Cerebellar cortex (tissue), 1 donor: Measurements from ENCODE around the gene FCN1.

Experiments
- DNase-seq: peaks from one replicate; pipeline ENCODE4 v3.0.0-alpha.2; 2015; ENCODE audit warnings: low spot score

The FCN1 gene

DNA sequence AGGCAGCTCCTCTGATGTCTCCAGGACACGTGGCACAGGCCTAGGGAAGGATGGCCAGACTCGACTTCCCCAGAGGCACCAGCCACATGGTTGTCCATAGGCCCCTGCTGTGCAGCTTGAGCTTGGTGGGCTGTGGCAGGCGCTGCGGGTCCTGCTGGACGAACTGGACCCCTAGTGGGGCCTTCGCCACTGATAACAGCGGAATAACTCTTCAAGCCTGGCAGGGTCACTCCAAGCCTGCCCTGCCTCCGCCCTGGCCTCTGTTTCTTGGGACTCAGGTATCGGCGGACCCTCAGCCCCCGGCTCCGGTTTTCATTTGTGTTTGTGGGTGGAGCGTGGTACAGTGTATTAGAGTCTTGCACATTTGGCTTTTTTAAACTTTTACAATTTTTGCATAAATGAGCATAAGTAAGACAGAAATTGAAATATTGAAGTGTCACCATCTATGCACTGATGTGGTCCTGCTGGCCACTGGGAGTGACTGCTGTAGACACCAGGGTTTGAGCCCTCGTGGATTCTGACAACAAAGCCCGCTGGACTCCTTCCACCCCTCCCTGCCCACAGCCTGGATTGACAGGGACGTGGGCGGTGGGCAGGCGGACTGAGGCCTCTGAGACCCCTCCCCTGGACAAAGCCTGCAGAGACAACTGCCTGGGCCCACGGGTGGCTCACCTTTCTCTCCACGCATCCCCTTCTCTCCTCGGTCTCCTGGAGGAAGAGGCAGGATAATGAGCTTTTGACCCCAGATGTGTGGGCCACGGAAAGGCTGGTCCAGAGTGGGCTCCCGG, 3.8 kb downstream of the FCN1 start:
- DNase-seq = no peak

DNA sequence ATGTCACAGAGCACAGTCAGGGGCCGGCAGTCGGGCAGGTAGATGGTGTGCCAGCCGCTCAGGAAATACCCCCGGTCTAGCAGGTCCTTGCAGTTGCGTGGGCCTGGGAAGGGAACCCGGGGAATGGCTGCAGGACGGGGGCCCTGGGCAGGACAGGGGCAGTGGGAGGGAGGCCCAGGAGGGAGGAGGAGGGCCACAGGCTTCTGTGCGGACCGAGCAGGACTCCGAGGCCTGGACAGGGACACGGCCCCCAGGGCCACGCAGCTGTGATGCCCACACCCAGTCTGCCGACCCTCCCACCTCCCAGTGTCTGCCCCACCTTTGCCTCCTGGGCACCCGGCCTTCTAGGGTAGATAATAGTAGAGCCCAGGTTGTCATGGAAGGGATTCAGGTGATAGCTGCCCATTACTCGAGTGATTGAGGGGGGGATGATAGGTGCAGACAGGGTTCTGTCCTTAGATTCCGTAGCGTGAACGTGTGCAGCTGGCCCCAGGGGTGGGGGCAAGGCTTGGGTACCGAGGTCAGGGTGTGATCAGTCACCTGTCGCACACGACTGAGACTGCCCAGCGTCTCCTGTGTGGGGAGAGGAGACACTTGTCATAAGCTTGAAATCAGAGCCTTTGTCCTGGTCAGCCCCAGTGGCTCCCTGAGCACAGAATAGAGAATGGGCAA, 4.5 kb downstream of the FCN1 start:
- DNase-seq = no peak

DNA sequence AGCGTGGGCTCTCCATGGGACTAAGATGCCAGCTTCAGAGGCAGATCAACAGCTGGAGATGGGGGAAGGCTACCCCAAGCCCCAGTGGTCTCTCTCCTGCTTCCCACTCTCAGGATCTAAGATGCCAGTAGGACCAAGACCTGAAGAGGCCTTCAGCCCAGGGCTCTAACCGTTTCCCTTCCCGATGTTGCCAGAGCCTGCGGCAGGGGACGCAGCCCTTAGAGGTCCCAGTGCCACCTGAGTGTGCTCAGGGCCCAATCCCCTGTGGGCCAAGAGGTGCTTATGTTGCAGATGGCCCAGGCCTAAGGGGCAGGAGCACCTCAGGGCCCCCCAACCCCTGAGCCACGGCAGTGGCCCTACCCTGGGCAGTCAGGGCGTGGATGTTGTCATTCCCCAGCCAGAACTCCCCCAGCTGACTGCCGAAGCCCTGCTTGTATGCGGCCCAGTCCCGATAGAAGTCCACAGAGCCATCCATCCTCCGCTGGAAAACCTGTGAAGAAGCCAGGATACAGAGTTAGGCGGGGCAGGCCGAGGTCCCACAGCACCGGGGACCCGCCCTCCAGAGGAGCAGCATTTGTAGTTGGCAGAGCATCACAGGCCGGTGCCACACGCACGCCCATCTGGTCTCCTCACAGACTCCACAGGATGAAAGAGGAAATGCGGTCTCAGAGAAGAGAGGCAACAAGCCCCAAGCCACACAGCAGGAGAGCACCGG, 5.4 kb downstream of the FCN1 start:
- no peak for DNase-seq

DNA sequence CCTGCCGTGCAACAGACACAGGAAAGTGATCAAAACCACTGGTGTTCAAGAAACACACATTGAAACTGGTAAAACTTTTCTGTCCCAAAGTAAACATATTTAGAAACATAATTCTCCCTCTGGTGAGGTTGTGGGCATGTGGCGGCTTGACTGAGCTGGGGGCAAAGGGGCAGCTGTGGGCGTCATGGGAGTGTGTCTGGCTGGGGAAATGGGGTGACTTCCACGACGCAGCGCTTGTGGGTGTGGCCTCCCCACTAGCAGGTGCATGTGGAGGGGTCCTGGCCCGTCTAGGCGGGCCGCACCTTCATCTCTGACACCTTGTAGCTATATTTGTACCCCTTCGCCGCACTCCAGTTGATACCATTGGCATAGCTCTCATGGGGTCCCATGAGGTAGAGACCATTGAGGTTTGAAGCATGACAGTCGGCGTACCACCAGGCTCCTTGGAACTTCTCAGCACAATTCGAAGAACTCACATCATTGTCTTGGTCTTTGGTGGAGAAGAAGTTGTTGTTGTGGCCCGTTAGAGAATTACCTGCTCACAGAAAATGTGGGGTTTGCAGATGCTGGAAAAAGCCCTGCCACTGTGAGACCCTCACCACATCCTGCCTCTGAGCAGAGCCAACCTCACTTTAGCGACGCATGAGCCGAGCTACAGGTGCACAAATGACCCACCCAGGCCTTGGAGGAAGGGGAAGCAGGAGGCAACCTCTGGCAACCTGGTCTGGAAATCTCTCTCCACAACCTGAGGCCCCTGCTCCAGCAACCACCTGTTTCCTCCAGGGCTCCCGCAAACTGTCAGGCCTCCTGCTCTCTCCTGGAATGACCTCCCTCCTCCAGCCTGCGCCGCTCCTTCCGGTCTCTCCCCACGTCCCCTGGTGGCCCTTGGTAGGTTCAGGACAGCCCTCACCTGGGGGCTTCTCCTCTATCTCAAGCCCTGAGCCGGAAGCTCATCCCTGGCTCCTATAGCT, 7.9 kb downstream of the FCN1 start:
- no peak for DNase-seq

DNA sequence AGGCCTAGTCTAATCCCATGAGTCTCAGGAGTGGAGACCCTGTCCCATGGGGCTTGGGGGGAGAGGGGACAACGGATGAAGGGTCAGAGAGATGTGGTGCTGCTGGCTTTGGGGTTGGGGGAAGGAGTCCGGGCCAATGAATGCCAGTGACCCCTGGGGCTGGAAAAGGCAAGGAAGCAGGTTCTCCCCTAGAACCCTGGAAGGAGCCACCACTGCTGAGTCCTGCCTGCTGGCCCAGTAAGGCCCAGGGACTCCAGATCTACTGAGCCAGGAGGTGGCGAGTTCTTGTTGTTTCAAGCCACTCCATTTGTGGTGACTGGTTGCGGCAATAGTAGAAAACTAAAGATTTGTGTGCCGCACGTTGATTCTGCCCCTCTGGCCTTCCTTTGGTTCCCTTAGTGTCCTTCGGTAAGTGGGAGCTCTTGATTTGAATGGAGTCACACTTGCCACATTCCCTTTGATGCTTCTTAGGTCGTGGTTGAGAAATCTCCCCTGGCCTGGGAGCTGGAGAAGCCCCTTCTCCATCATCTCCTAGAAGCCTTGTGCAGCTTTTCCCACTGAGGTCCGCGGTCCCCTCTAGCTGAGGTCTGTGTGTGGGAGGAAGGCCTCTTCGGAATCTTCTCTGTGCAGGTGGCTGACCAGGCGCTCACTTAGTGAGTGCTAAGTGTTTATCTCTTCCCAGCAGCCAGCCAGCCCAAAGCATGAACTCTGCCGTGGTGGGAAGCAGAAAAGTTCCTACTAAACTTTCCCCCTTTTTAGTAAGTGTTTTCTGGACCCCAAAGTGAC, 9.0 kb downstream of the FCN1 start:
- no peak for DNase-seq

DNA sequence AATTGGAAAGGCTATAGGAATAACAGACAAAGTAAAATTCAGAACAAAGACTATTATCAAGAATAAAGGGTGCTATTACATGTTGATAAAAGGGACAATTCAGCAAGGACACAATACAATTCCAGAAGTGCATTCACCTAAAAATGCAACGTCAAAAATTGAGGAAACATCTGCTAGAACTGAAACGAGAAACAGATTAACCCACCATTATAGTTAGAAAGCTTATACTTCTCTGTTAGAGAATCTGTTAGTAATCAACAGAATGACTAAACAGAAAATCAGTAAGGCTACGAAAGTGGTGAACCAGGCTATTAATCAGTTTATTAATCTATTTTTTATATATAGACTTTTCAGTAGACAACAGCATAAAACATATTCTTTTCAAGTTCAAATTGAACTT, 14.8 kb downstream of the FCN1 start:
- no peak for DNase-seq

DNA sequence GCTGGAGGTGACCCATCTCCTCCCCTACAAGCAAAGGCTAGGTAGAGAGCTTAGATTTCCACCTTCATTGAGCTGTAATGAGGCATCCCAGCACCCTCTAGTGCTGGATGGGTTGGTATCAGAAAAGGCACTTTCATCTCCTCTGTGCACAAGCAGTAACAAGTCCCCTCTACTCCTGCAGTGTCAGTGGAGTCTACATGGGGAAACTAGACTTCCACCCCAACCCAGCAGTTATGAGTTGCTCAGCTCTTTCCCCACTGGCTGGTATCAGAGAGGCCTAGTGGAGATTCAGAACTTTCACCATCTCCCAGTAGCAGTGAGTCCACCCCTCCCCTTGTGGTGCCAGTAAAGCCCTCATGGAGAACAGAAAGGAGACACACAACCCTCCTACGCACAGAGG, 17.9 kb downstream of the FCN1 start:
- DNase-seq = no peak

DNA sequence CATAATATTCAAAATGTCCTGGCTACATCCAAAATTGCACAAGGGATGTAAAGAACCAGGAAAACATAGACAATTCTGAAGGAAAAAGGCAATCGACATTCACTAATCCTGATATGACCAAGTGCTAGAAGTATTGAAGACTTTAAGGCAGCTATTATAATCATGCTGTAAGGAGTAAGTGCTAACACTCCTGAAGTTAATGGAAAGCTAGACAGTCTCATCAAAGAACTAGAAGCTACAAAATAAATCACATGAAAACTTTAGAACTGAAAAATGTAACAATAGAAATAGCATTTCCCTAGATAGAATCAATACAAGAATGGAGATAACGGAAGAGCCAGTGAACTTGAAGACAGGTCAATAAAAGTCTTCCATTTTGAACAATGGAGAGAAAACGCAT, 18.5 kb downstream of the FCN1 start:
- DNase-seq = no peak

DNA sequence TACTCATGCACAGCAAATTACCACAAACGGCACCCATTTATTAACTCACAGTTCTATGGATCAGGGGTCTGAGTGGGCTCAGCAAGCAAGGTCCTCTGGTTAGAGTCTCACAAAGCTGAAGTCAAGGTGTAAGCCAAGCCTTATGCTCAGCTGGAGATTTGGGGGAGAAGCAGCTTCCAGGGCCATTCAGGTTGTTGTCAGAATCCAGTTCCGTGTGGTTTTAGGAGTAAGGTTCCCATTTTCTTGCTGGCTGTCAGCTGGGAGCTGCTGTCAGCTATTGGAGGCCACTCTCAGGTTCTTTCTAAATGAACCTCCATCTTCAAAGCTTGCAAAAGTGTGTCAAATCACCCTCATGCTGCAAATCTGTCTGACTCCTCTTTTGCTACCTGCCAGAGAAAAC, 19.4 kb downstream of the FCN1 start:
- no peak for DNase-seq

DNA sequence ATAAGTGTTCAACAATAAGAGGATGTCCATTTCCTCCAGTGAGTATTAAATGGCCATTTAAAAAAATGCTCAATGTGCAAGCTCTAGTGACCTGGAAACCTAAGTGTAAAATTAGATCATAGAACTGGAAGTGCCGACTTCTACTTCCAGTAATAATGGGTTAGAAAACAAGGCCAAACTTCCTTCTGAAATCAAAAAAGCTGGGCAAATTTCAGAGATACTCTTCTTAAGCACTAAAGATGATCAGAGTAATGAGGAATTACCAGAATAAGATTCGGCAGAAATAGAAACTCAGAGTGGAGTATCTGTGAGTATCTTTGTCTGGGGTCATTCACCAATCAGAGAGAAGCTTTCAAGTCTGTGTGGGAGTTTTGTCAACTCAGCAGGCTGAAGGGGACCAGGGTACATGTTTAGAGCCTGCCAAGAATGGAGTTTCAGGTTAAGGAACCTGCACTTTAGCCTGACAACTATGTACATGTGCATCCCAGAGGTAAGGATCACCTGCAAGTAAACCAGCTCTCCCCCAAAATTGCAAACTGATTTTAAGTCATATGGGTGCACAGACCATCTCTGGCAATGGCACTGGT, 20.0 kb downstream of the FCN1 start:
- DNase-seq = no peak

DNA sequence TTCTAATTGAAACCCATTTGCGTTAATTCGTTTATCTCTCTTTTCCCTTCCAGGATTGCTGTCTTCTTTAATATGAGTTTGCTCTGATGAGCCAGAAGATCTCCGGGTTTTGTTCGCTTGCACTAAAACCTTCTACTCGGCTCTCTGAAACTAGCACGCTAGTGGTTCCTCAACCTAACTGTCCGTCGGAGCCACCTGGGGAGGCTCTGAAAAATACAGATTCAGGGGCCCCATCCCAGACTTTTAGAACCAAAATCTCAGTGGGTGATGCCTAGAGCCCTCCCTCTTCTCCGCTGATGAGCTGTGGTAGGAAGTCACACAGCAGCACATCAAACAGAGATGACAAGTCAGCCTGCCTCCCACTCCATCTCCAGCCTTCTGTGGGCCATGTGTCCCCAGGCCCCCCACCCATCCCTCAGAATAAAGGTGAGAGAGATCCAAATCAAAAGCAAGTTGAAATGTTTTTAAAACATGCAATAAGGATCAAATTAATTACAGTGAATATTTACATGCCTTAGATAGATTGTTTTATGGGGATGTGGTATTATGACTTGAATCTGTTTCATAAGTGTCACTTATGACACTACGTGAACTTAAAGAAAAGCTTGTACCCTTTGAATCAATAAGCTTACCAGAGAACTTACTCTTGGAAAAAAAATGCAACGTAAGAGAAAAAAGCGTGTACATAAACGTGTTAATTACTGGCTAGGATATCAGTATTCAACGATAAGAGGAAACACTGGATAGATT, 20.7 kb downstream of the FCN1 start:
- DNase-seq = no peak

DNA sequence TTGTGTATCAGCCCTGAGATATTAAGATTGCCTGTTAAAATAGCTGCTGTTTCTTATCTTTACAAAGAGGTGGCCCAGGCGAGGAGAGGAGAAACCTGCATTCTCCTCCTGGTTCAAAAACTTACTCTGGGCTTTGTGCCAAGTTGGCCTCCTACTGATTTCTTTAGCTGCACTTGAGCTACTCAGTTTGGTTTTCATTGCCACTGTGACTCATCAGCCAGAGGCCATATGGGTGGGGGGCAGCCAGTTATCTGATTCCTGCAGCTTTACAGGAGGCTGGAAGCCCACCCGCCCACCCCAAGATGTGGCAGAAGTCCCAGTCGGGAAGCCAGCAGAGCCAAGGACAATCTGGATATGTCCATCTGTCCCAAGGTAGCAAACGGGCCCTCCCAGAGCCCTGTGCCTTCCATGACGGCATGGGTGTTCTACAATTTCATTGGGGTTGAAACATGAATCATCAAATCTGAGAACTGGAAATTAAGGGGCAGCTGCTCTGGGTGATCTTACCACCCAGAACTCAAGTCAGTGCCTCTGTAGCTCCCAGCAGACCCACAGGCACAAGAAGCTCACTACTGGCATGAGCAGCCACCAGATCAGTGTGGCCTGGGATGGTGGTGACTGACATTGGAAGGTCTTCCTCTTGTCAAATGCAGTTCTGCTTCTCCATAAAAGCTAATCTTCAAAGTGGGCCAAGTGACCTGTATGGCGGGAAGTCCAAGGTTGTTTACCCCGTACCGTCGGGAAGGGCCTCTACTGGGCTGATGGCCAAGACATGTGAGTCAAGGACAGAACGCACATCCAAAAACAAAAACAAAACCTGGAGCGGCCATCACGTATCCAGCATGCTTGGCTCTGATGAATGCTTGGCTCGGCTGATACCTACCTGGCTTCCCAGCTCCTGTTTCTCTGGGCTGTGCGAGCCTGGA, 21.5 kb downstream of the FCN1 start:
- no peak for DNase-seq

DNA sequence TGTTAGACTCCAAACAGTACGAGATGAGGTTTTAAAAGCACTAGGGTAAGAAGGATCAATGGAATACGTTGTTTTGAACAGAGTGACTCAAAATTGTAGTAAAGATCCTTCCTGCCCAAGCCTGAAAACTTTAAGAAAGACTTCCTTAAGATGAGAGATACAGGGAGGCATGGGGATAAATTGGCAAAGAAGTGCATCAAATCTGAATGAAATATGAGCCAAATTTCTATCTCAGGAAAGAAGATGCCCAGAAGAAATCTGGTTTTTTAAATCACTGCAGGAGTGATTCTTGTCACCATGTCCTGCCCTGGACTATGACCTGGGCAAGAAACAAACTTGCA, 22.2 kb downstream of the FCN1 start:
- no peak for DNase-seq

DNA sequence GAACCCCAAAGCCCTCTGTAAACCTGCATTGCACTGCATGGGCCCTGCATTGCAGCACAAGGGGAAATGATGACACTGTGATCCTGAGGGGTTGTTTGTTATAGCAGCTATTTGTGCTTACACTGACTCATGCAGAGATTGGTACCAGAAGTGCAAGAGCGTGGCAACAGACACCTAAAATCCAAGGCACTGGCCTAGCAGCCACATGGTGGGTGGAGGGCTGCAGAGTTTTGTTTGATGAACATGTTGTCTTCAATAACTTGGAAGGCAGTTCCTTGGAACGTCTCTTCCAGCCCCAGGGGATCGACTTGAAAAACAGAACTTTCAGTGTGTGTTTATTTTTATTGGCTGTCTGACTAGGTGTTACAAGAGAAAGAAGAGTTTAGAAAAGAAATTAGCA, 22.6 kb downstream of the FCN1 start:
- no peak for DNase-seq

DNA sequence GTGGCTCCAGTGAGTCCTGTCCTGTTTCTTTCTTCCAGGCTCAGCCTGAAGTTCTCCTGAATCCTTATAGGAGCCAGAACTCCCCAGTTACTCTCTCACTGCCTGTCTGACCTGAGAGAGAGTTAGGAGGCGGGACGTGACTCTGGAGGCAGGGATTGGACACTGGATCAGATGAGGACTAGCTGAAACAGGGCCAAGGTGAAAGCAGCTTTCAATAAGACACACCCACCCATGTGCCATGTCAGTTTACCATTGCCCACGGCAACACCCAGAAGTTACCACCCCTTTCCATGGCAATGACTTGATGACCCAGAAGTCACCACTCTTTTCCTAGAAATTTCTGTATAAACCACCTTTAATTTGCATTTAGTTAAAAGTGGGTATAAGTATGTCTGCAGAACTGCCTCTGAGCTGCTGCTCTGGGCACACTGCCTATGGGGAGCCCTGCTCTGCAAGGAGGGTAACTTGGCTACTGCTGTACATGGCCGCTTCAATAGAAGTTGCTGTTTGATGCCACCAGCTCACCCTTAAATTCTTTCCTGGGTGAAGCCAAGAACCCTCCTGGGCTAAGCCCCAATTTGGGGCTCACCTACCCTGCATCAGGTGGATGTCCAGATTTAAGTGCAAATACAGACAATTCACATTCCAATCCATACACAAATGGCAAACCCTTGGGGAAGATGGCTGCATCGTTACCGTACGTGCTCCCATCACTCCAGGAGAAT, 23.4 kb downstream of the FCN1 start:
- DNase-seq = no peak

DNA sequence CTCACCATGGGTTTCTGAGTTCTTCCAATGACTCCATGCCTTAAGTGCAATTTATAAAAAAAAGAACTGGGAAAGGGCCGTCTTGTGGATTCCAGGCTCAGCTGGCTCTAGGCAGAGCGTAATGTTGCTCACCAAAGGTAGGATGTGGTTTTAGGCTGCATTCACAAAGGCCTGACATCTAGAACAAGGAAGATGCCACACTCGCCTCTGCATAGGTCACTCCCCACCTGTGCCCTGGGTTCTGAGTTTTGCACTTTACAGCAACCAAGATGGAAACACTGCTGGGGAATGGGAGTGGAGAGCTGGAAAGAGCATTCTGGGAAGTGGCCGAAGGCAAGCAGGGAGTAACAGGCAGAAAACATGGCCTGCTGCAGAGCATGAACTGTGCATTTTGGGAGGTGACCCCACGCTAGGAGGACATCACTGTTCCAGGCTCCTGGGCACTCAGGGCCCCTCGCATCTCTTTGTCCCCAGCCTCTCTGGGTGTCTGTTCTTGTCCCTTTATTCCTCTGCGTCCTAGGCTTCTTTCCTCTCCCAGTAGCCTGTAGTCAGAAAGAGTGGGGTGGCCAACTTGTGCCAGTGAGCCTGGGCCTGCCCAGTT, 24.8 kb downstream of the FCN1 start:
- no peak for DNase-seq

DNA sequence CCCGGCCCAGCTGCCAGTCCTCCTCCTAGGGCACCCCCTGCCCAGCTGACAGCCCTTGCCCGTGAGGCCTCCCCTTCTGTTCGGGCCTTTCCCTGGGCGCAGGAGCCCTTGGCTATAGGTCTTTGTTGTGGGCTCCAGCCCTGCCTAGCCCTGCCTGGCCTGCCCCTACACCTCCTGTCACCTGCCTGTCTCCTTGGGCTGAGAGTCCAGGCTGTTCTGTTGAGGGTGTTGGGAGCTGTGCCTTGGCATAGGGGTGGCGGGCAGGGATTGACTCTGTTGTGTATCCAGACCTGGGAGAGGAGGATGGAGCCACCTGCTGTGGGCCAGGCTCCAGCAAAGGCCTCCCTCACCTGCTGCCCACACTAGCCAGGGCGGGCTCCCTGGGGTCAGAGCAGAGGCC, 25.5 kb downstream of the FCN1 start:
- no peak for DNase-seq

DNA sequence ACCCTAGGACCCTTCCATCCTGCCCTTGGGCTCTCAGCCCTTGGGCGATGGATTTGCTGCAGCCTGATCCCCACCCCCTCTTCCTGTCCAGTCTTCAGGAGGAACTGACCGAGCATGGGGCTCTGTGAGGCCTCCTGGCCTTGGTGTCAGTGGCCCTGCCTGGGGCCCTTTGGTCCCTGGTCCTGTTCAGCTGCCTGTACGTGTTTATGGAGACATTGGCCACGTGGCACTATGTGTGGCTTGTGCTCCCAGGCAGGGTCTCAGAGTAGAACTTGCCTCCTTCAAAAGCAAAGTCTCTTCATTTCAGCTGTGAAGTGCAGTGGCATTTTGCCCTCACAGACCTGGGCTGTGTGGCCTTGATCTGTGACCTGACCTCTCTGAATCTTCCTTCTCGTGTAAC, 26.0 kb downstream of the FCN1 start:
- DNase-seq = no peak
